Esophagus (tissue), 2 donors: ENCODE measurements around the gene USP36. TPM values are rescaled to one million over a fixed set of nuclear protein-coding genes. Genes with fewer than 3 reads are reported as not detected.
"Not testable (repeated sequence)": the region's sequence is repeated elsewhere in the genome, so short reads cannot be mapped to it uniquely, and the experiment has no call there.

ENCODE experiments used
- H3K27ac ChIP-seq, 2 donors: one replicate each; pipeline ENCODE4 v1.5.1; 2013; ENCODE audit warnings: low read depth in 2 of 2, mild to moderate bottlenecking in 2 of 2, inconsistent platforms in 1 of 2, low read length in 1 of 2, moderate library complexity in 1 of 2
- H3K27me3 ChIP-seq, 2 donors: one replicate each; pipeline ENCODE4 v1.6.1; 2013; ENCODE audit warnings: low read length in 2 of 2, control low read depth in 1 of 2, mild to moderate bottlenecking in 1 of 2; ENCODE audit not compliant: insufficient read depth in 2 of 2, control insufficient read depth in 1 of 2
- H3K36me3 ChIP-seq, 2 donors: one replicate each; pipeline ENCODE4 v1.6.1; 2013; ENCODE audit warnings: low read length in 1 of 2; ENCODE audit not compliant: control insufficient read depth in 2 of 2, insufficient read depth in 2 of 2
- H3K4me1 ChIP-seq, 2 donors: one replicate each; pipeline ENCODE4 v1.6.1; 2013; ENCODE audit warnings: low read length in 1 of 2; ENCODE audit not compliant: control insufficient read depth in 2 of 2, insufficient read depth in 2 of 2
- H3K4me3 ChIP-seq, 2 donors: one replicate each; pipeline ENCODE4 v1.5.1; 2013; ENCODE audit warnings: low read length in 2 of 2, mild to moderate bottlenecking in 2 of 2, low read depth in 1 of 2, moderate library complexity in 1 of 2
- H3K9me3 ChIP-seq, 2 donors: one replicate each; pipeline ENCODE4 v1.6.1; 2013; ENCODE audit warnings: mild to moderate bottlenecking in 2 of 2, low read depth in 1 of 2, low read length in 1 of 2, moderate library complexity in 1 of 2; ENCODE audit not compliant: control insufficient read depth in 2 of 2, insufficient read depth in 1 of 2
- WGBS, 2 donors: extraction: QIAGEN DNeasy Blood & Tissue Kit; methylation state at CpG; one replicate each; pipeline ENCODE4 v1.1.7; 2013; 5-methylcytosine and 5-hydroxymethylcytosine counted together
- polyA plus RNA-seq, 2 donors: library from polyadenylated mRNA; stranded (reverse); fragments of 200-250 nt; gene quantifications; one replicate each; pipeline ENCODE4 v1.2.3, GENCODE V29; 2013
- donor health status: healthy with polysubstance abuse.
- donor health status: Bipolar disorder and iron deficiency.

USP36 gene
- polyA plus RNA-seq, 2 donors: 17.0 to 17.6 TPM

GRCh38 chr17:78783711-78784324, 56.8 kb downstream of the USP36 start:
- Histone ChIP-seq H3K27me3 (no peaks in the 10 kb centered on the region), H3K27ac (peak overlapping the region; percentile 97 to 98), H3K9me3 (no peaks in the 10 kb centered on the region), H3K4me3 (no peak overlapping the region), H3K36me3 (no peaks in the 10 kb centered on the region), H3K4me1 (peaks cover 0 to 19% of the 10 kb centered on the region in 2 donors)
- 63 to 66% methylated on average over 7 of the region's 7 CpGs for WGBS, 2 donors

GRCh38 chr17:78781893-78782304, 58.7 kb downstream of the USP36 start, which contains the start of gene CYTH1:
CYTH1 (minus strand) TSS chr17:78782273; CDS start chr17:78782223, 50 bp downstream.
- peaks cover 0 to 14% of the 10 kb centered on the region in 2 donors for H3K4me1 ChIP-seq
- WGBS, 2 donors: 0 to 2% methylated on average over 32 to 64 of the region's 64 CpGs
- H3K4me3 ChIP-seq: peak within 1 kb of the TSS; percentile 84 to 87
- no peaks in the 10 kb centered on the region for H3K9me3 ChIP-seq
- H3K36me3 ChIP-seq: no peaks in the 10 kb centered on the region
- no peaks in the 10 kb centered on the region for H3K27me3 ChIP-seq
- peak within 1 kb of the TSS; percentile 97 to 98 for H3K27ac ChIP-seq

GRCh38 chr17:78781104-78781892, 59.3 kb downstream of the USP36 start:
- peaks cover 0 to 14% of the 10 kb centered on the region in 2 donors for H3K4me1 ChIP-seq
- no peaks in the 10 kb centered on the region for H3K36me3 ChIP-seq
- H3K9me3 ChIP-seq: no peaks in the 10 kb centered on the region
- WGBS, 2 donors: 2% methylated on average over 41 to 68 of the region's 68 CpGs
- no peaks in the 10 kb centered on the region for H3K27me3 ChIP-seq
- H3K27ac ChIP-seq: peak overlapping the region; percentile 95 to 97
- peak overlapping the region; percentile 84 to 87 for H3K4me3 ChIP-seq

DNA sequence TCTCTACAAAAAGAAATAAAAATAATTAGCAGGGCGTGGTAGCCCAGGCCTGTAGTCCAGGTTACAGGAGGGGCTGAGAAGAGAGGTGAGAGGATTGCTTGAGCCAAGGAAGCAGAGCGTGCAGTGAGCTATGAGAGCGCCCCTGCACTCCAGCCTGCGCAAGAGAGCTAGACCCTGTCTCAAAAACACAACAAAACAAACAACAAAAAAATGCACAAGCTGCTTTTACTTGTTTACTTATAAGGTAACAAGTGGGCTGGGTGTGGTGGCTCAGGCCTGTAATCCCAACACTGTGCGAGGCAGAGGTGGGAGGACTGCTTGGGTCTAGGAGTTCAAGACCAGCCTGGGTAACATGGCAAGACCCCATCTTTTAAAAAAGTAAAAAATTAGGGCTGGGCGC, 60.3 kb downstream of the USP36 start:
- WGBS, 2 donors: 59 to 63% methylated on average over 6 of the region's 6 CpGs
- Histone ChIP-seq H3K9me3 (no peaks in the 10 kb centered on the region), H3K4me3 (peak overlapping the region; percentile 24 to 33), H3K27ac (peak overlapping the region; percentile 96 to 97), H3K27me3 (no peaks in the 10 kb centered on the region), H3K36me3 (no peaks in the 10 kb centered on the region), H3K4me1 (peaks cover 0 to 14% of the 10 kb centered on the region in 2 donors)

DNA sequence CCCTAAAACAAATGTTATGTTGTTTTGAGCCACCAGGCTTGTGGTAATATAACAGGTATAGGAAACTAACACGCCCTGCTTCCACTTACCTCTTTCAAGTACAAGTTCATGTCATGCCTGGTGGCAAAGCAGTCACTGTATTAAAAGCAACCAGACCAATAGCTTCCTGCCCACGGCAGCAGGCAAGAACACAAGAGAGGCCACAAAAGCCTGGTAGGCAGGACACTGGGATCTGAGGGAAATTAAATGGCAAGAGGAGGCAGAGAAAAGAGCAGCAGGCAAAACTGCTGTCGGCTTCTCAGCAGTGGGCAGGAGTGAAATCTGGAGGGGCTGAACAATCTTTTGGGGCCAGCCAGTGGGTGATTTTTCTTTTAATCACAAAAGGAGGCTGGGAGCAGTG, 60.8 kb downstream of the USP36 start:
- peak overlapping the region; percentile 96 to 97 for H3K27ac ChIP-seq
- peak overlapping the region; percentile 24 to 33 for H3K4me3 ChIP-seq
- H3K27me3 ChIP-seq: no peaks in the 10 kb centered on the region
- H3K9me3 ChIP-seq: no peaks in the 10 kb centered on the region
- no peaks in the 10 kb centered on the region for H3K36me3 ChIP-seq
- 26 to 28% methylated on average over 3 of the region's 3 CpGs for WGBS, 2 donors
- H3K4me1 ChIP-seq: peaks cover 0 to 14% of the 10 kb centered on the region in 2 donors

DNA sequence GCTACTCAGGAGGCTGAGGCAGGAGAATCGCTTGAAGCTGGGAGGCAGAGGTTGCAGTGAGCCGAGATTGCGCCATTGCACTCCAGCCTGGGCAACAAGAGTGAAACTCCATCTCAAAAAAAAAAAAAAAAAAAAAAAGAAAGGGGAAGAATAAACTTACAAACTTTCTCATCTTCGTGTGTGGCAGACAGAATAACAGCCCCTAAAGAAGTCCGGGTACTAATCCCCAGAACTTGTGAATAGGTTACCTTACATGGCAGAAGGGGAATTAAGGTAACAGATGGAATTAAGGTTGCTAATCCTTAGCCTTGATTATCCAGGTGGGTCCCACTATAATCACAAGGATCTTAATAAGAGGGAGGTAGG, 61.3 kb downstream of the USP36 start:
- Histone ChIP-seq H3K4me1 (peaks cover 0 to 15% of the 10 kb centered on the region in 2 donors), H3K27ac (peak overlapping the region; percentile 96 to 97)
- not testable (repeated sequence) for H3K36me3 ChIP-seq, H3K9me3 ChIP-seq, H3K4me3 ChIP-seq, H3K27me3 ChIP-seq
- WGBS, 2 donors: 66 to 67% methylated on average over 5 of the region's 5 CpGs

GRCh38 chr17:78777881-78778280, 62.7 kb downstream of the USP36 start:
- Histone ChIP-seq H3K9me3 (no peaks in the 10 kb centered on the region), H3K4me1 (peaks cover 0 to 13% of the 10 kb centered on the region in 2 donors), H3K27me3 (no peaks in the 10 kb centered on the region), H3K36me3 (no peaks in the 10 kb centered on the region), H3K4me3 (no peak overlapping the region), H3K27ac (no peak overlapping the region)
- WGBS, 2 donors: 82 to 86% methylated on average over 4 of the region's 4 CpGs

- WGBS, 2 donors: 29 to 46% methylated on average over 12 of the region's 12 CpGs
These were observed 65.5 kb downstream of the USP36 start for GRCh38 chr17:78774956-78775571.

DNA sequence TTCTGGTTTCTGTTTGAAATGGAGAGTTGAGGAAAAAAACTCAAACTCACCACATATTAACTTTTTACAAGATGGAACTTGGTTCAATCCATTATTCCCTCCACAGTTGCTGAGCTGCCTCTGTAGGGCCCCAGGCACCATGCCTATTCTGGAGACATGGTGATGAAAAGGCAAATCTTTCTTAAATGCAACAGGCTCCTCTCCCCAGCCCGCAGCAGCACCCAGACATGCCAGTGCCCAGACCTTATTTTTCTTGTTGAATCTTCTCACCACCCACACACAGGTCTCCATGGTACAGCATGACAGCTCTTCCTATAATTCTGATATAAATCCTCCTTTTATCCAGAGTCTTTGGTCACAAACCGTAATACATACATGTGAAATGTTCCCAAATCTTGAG, 66.2 kb downstream of the USP36 start:
- WGBS, 2 donors: 25 to 38% methylated on average over 2 of the region's 2 CpGs
- Histone ChIP-seq H3K27ac (peak overlapping the region; percentile 84 to 85), H3K4me3 (no peak overlapping the region), H3K36me3 (no peaks in the 10 kb centered on the region), H3K27me3 (no peaks in the 10 kb centered on the region), H3K9me3 (no peaks in the 10 kb centered on the region), H3K4me1 (peaks cover 0 to 3% of the 10 kb centered on the region in 2 donors)

More at GRCh38 chr17:78774956-78775571, 65.5 kb downstream of the USP36 start:
- Histone ChIP-seq H3K27ac (peak overlapping the region; percentile 85 to 88), H3K9me3 (no peaks in the 10 kb centered on the region), H3K4me1 (peaks cover 0 to 9% of the 10 kb centered on the region in 2 donors), H3K4me3 (peak overlapping the region in 1 of 2 donors; percentile 8), H3K36me3 (no peaks in the 10 kb centered on the region), H3K27me3 (no peaks in the 10 kb centered on the region)
